GM21576 (cell line): ENCODE data around the gene FAM120A.

ENCODE experiments used
- ATAC-seq: cut with Tn5 transposase; IDR thresholded peaks from one replicate; pipeline ENCODE4 v1.9.1; 2021; ENCODE audit warnings: mild to moderate bottlenecking, moderate library complexity; ENCODE audit not compliant: unreplicated experiment

Gene FAM120A

GRCh38 chr9:93612052-93612795 lies 160.7 kb downstream of the FAM120A start:
- ATAC-seq, result no peak

- ATAC-seq, result peak; percentile 75
Measured at GRCh38 chr9:93612796-93613154, 161.3 kb downstream of the FAM120A start.

GRCh38 chr9:93613174-93613573 lies 161.7 kb downstream of the FAM120A start:
- ATAC-seq, result no peak

- no peak for ATAC-seq
Measured at GRCh38 chr9:93613791-93614190, 162.3 kb downstream of the FAM120A start.

GRCh38 chr9:93614830-93615468 lies 163.5 kb downstream of the FAM120A start:
- ATAC-seq, result no peak
